GM12892 (cell line): Measurements from ENCODE around the gene KCNMB3.
A peak's percentile ranks its signal among the peaks of the same experiment; 100 is the strongest.
"Not testable (repeated sequence)": the region's sequence is repeated elsewhere in the genome, so short reads cannot be mapped to it uniquely, and the experiment has no call there.

Source experiments
- DNase-seq: peaks from one replicate; pipeline ENCODE4 v3.0.0; 2011; ENCODE audit not compliant: insufficient read length
- FAIRE-seq: peaks from 2 replicates; lab custom pipeline; 2011; peaks lifted over from hg19 to GRCh38; lab: Jason Lieb, UNC
- POLR2A ChIP-seq: IDR thresholded peaks from 2 replicates; pipeline ENCODE4 v1.6.1; 2011; ENCODE audit warnings: low read depth, low read length, control low read depth
- POLR2AphosphoS5 ChIP-seq: IDR thresholded peaks from 2 replicates; pipeline ENCODE4 v1.6.1; 2011; ENCODE audit warnings: low read depth, low read length, control low read depth
- TAF1 ChIP-seq: IDR thresholded peaks from 2 replicates; pipeline ENCODE4 v1.6.1; 2011; ENCODE audit warnings: low read depth, mild to moderate bottlenecking, control low read depth, low read length, borderline replicate concordance

The KCNMB3 gene

DNA sequence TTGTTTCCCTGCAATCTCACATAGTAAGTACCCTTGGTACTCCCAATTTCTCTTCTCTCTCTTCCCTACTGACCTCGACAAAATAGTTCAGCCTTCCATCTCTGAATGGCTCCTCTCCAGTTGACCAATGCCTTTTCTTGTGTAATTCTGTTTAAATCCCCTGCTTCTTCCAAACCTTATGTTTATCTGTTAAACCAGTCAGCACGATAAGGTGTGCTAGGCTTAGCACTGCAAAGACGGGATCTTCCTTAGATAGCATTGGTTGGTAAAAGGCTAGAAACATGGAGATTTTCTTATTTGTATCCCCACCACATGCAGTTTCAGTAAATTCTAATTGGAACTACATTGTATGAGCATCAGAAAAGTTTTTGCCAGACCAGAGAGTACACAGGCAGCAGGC, 25.8 kb upstream of the KCNMB3 start:
- FAIRE-seq (no peak), DNase-seq (no peak)
- no peak for TF ChIP-seq POLR2A

GRCh38 chr3:179276001-179276400, 25.1 kb upstream of the KCNMB3 start:
- DNase-seq (no peak), FAIRE-seq (no peak)
- TF ChIP-seq POLR2A: no peak
- TF ChIP-seq TAF1: no peak
- TF ChIP-seq POLR2AphosphoS5: no peak

- FAIRE-seq: not testable (repeated sequence)
Measured at GRCh38 chr3:179274434-179274833, 23.5 kb upstream of the KCNMB3 start.

GRCh38 chr3:179272385-179272784, 21.5 kb upstream of the KCNMB3 start:
- TF ChIP-seq POLR2AphosphoS5 (no peak), POLR2A (no peak), TAF1 (no peak)
- FAIRE-seq (no peak), DNase-seq (no peak)

More at GRCh38 chr3:179274434-179274833, 23.5 kb upstream of the KCNMB3 start:
- not testable (repeated sequence) for DNase-seq

- DNase-seq (no peak), FAIRE-seq (no peak)
- TF ChIP-seq TAF1 (no peak), POLR2A (no peak), POLR2AphosphoS5 (no peak)
Measured at GRCh38 chr3:179269152-179269707, 18.3 kb upstream of the KCNMB3 start.

DNA sequence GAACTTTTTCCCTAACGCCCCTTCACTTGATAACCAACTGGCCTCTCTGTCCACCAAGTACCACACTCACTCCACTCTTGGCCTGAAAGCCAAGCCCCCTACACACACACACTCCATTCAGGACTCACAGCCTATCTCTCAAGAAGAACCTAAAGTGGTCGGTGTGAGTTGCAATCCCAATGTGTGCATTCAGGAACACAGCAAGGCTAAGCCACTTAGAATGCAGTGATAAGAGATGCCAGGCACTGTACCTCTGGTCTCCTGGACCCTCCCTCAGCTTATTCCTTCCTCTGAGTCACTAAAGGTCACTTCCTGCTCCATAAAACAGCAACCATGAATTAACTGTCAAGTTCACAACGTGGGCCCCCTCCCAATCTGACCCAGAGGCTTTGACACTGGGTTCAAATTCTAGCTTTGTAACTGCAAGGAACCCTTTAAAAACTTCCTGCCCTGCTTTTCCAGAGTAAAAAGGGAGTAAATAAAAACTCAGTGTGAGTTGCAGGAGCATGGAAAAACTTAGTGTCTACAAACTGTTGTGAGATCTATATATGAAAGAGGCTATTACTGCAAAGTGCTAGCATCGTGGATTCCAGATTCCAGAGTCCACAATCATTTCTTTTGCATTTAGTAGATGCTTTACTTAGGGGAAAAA, 17.6 kb upstream of the KCNMB3 start:
- FAIRE-seq: no peak

GRCh38 chr3:179266701-179267211, 15.8 kb upstream of the KCNMB3 start:
- FAIRE-seq (no peak), DNase-seq (no peak)
- TF ChIP-seq TAF1 (no peak), POLR2A (no peak), POLR2AphosphoS5 (no peak)

More for the DNA sequence above, 17.6 kb upstream of the KCNMB3 start:
- TF ChIP-seq TAF1 (no peak), POLR2AphosphoS5 (no peak), POLR2A (no peak)
- DNase-seq: no peak

DNA sequence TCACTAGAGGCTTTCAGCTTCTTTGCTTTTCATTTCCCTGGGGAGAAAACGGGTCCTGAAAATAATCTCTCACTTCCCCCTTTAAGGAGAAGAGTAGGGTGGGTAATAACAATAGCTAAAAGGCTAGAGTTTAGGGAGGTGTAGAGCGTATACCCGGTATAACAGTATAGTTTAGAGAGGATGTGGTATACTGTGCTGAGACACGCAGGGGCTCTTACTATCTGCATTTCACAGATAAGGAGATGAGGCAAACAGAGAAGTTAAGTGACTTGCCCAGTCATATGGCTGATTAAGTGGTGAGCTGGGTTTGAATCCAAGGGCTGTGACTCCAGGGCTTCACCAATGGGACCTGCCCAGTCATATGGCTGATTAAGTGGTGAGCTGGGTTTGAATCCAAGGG, 15.0 kb upstream of the KCNMB3 start:
- no peak for TF ChIP-seq TAF1
- no peak for TF ChIP-seq POLR2A
- no peak for TF ChIP-seq POLR2AphosphoS5
- DNase-seq (no peak), FAIRE-seq (peak; percentile 84)

- no peak for TF ChIP-seq POLR2AphosphoS5
- FAIRE-seq (no peak), DNase-seq (no peak)
Measured at GRCh38 chr3:179265092-179265491, 14.2 kb upstream of the KCNMB3 start.

- no peak for TF ChIP-seq POLR2A
- no peak for TF ChIP-seq POLR2AphosphoS5
- TF ChIP-seq TAF1: no peak
- FAIRE-seq (no peak), DNase-seq (no peak)
Measured at GRCh38 chr3:179264449-179264848, 13.5 kb upstream of the KCNMB3 start.

GRCh38 chr3:179263134-179263533, 12.2 kb upstream of the KCNMB3 start:
- DNase-seq: no peak
- no peak for FAIRE-seq
- TF ChIP-seq POLR2AphosphoS5 (no peak), TAF1 (no peak), POLR2A (no peak)

- DNase-seq (peak; percentile 79), FAIRE-seq (peak; percentile 81)
Measured at GRCh38 chr3:179260949-179261765, 10.2 kb upstream of the KCNMB3 start.

GRCh38 chr3:179259959-179260756, 9.2 kb upstream of the KCNMB3 start:
- FAIRE-seq, DNase-seq: not testable (repeated sequence)

More at GRCh38 chr3:179260949-179261765, 10.2 kb upstream of the KCNMB3 start:
- TF ChIP-seq POLR2AphosphoS5 (peak; percentile 42; the same call in 1 of the 2 replicates), POLR2A (peak; percentile 66; the same call in 1 of the 2 replicates), TAF1 (peak; percentile 42; the same call in 1 of the 2 replicates)
